Measurements from ENCODE around the gene ALKBH5. TPM values are rescaled to one million over a fixed set of nuclear protein-coding genes. Genes with fewer than 3 reads are reported as not detected.

ALKBH5 gene
- total RNA-seq, 1 experiment from 2014 or later = 94.5 TPM

DNA sequence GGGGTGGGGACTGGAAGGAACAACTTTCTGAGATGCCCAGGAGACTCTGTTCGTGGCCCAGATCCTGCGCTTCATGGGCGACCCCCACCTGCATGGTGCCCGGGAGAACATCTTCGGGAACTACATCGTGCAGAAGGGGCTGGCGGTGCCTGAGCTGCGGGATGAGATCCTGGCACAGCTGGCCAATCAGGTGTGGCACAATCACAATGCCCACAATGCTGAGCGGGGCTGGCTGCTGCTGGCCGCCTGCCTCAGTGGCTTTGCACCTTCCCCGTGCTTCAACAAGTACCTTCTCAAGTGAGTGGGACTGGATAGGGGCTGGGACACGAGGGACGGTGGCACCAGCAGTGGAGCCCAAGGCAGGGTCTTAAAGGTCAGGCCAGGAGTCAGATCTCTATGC, 37.8 kb upstream of the ALKBH5 start:
- TF ChIP-seq POLR2AphosphoS5 (IDR thresholded peaks at IDR 0.05; ENCODE audit: low read depth, low read length) = no peak
- TF ChIP-seq SIN3A (IDR thresholded peaks at IDR 0.05; ENCODE audit: borderline replicate concordance, insufficient read depth, low read depth, low read length) = no peak
- TF ChIP-seq, protein P1, sequence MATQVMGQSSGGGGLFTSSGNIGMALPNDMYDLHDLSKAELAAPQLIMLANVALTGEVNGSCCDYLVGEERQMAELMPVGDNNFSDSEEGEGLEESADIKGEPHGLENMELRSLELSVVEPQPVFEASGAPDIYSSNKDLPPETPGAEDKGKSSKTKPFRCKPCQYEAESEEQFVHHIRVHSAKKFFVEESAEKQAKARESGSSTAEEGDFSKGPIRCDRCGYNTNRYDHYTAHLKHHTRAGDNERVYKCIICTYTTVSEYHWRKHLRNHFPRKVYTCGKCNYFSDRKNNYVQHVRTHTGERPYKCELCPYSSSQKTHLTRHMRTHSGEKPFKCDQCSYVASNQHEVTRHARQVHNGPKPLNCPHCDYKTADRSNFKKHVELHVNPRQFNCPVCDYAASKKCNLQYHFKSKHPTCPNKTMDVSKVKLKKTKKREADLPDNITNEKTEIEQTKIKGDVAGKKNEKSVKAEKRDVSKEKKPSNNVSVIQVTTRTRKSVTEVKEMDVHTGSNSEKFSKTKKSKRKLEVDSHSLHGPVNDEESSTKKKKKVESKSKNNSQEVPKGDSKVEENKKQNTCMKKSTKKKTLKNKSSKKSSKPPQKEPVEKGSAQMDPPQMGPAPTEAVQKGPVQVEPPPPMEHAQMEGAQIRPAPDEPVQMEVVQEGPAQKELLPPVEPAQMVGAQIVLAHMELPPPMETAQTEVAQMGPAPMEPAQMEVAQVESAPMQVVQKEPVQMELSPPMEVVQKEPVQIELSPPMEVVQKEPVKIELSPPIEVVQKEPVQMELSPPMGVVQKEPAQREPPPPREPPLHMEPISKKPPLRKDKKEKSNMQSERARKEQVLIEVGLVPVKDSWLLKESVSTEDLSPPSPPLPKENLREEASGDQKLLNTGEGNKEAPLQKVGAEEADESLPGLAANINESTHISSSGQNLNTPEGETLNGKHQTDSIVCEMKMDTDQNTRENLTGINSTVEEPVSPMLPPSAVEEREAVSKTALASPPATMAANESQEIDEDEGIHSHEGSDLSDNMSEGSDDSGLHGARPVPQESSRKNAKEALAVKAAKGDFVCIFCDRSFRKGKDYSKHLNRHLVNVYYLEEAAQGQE (IDR thresholded peaks at IDR 0.05; ENCODE audit: insufficient read depth in 1 of 2, low read depth in 2 of 2, low read length in 1 of 2) = no peak
- TF ChIP-seq, protein P2, sequence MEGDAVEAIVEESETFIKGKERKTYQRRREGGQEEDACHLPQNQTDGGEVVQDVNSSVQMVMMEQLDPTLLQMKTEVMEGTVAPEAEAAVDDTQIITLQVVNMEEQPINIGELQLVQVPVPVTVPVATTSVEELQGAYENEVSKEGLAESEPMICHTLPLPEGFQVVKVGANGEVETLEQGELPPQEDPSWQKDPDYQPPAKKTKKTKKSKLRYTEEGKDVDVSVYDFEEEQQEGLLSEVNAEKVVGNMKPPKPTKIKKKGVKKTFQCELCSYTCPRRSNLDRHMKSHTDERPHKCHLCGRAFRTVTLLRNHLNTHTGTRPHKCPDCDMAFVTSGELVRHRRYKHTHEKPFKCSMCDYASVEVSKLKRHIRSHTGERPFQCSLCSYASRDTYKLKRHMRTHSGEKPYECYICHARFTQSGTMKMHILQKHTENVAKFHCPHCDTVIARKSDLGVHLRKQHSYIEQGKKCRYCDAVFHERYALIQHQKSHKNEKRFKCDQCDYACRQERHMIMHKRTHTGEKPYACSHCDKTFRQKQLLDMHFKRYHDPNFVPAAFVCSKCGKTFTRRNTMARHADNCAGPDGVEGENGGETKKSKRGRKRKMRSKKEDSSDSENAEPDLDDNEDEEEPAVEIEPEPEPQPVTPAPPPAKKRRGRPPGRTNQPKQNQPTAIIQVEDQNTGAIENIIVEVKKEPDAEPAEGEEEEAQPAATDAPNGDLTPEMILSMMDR (IDR thresholded peaks at IDR 0.05) = no peak
- ATAC-seq (no peak), DNase-seq (ENCODE audit: low read depth, low spot score) (no peak)
- in situ Hi-C loops (cut with HindIII; ENCODE audit: low pct_unique_long_range_greater_than_20kb, low sequenced_read_pairs) (no loop called here), intact Hi-C loops (cut with micrococcal nuclease; ENCODE audit: unreplicated experiment) (loop anchor here (10.0 kb wide), 1 partner anchor 69 kb away; no protein-coding TSS in a partner anchor)
- Histone ChIP-seq H3K27me3 (ENCODE audit: control insufficient read depth, insufficient read depth, low read length) (no peaks in the 10 kb centered on the region), H3K27ac (ENCODE audit: low read length) (no peak overlapping the region), H3K4me3 (ENCODE audit: low read depth in 2 of 2, low read length in 2 of 2) (no peak overlapping the region), H3K4me1 (ENCODE audit: control insufficient read depth, insufficient read depth, low read length) (no peaks in the 10 kb centered on the region), H3K36me3 (ENCODE audit: control insufficient read depth, insufficient read depth, low read length) (no peaks in the 10 kb centered on the region), H3K9me3 (ENCODE audit: control insufficient read depth, insufficient read depth, low read depth, low read length) (no peaks in the 10 kb centered on the region)
- no TSS peak for BruUV-seq (replicated peaks)
- ChIA-PET CTCF (no interaction called here), POLR2A (no interaction called here)

GRCh38 chr17:18146259-18146658, 37.4 kb upstream of the ALKBH5 start:
- intact Hi-C loops (cut with micrococcal nuclease; ENCODE audit: unreplicated experiment) (loop anchor here (10.0 kb wide), 1 partner anchor 69 kb away; no protein-coding TSS in a partner anchor), in situ Hi-C loops (cut with HindIII; ENCODE audit: low pct_unique_long_range_greater_than_20kb, low sequenced_read_pairs) (no loop called here)
- Histone ChIP-seq H3K4me3 (ENCODE audit: low read depth in 2 of 2, low read length in 2 of 2) (no peak overlapping the region), H3K27me3 (ENCODE audit: control insufficient read depth, insufficient read depth, low read length) (no peaks in the 10 kb centered on the region), H3K36me3 (ENCODE audit: control insufficient read depth, insufficient read depth, low read length) (no peaks in the 10 kb centered on the region), H3K4me1 (ENCODE audit: control insufficient read depth, insufficient read depth, low read length) (no peaks in the 10 kb centered on the region), H3K9me3 (ENCODE audit: control insufficient read depth, insufficient read depth, low read depth, low read length) (no peaks in the 10 kb centered on the region), H3K27ac (ENCODE audit: low read length) (no peak overlapping the region)
- no peak for TF ChIP-seq SIN3A (IDR thresholded peaks at IDR 0.05; ENCODE audit: borderline replicate concordance, insufficient read depth, low read depth, low read length)
- no peak for TF ChIP-seq TCF7L2 (IDR thresholded peaks at IDR 0.05; ENCODE audit: low read depth, low read length)
- TF ChIP-seq, protein P2 (IDR thresholded peaks at IDR 0.05) = no peak
- no peak for TF ChIP-seq POLR2AphosphoS5 (IDR thresholded peaks at IDR 0.05; ENCODE audit: low read depth, low read length)
- TF ChIP-seq, protein P1 (IDR thresholded peaks at IDR 0.05; ENCODE audit: insufficient read depth in 1 of 2, low read depth in 2 of 2, low read length in 1 of 2) = no peak
- DNase-seq (ENCODE audit: low read depth, low spot score) (no peak), ATAC-seq (no peak)
- BruUV-seq (replicated peaks) = no TSS peak
- CTCF ChIA-PET = no interaction called here
- POLR2A ChIA-PET = no interaction called here
